Measurements from ENCODE around the gene PIEZO2.

PIEZO2 gene

GRCh38 chr18:11024928-11025669 lies 124.3 kb downstream of the PIEZO2 start:
- DNase-seq, result no peak

- DNase-seq, result no peak
Measured at GRCh38 chr18:11021477-11021876, 127.9 kb downstream of the PIEZO2 start.

DNA sequence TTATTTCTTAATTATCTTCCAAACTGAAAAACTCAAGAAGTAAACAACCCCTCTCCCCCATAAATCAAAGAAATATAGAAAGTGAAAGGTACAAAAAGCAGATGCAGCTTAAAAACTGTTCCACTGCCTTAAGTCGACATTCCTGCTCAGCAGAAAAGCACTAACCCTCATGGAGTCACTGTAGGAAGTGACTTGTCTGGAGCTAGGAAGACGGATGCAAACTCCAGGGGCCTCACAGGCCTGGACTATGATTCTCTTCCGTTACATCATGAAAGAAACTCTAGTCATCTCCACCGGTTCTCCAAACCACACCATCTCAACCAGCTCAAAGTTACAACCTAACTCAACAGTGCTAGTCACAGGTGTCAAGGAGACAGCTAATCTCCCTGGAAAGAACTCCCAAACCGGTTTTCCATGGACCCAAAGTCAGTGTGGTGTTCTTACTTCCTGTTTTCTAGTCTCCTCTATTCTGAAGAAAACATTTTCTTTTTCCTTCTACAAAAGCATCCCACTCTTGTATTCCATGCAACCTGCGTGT lies 128.4 kb downstream of the PIEZO2 start:
- DNase-seq, result no peak

DNA sequence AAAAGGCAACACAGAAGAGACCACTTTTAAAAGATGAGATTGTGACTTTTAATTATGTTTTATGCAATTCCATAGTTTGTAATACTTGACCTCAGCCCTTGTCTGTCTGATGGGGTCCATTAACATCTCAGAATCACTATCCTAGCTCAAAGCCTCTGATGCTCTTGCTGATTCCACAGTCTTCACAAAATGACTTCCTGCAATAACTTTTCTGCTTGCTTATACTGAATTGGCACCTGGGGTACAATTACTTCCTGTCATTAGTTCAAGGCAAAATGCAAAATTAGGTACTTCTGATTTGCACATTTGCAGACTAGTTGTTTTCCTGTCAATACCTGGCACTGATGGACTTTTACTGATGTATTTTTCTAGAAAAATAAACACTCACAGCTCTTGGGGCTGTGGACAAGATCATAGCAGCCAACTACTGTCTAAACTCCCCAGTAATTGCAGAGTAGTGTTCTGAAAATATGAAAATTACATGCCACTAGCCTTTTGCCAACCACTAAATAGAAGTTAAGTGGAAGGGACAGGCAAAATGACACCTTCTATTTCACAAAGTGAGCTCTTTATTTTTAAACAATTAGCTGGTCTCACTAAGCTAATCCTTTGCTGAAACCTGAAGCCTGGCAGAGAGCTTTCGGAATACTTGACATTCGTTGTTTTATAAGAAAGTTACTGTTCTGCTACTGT lies 129.1 kb downstream of the PIEZO2 start:
- no peak for DNase-seq

- DNase-seq, result no peak
Measured at GRCh38 chr18:11019295-11020105, 129.9 kb downstream of the PIEZO2 start.

DNA sequence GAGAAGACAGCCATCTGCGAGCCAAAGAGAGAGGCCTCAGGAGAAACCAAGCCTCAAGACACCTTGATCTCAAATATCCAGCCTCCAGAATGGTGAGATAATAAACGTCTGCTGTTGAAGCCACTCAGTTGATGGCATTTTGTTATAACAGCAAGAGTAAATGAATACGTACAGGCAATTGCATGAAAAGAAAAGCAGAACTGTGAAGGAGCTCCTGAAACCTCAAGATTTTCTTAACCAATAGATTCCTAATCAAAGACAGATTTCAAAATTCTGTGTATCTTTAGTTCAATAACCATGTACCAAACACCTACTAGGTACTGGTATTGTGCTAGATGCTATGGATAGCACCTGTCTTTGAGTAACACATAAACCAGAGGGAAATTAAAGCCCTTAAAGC lies 139.5 kb downstream of the PIEZO2 start:
- DNase-seq, result no peak

- no peak for DNase-seq
Measured at GRCh38 chr18:11009147-11009546, 140.2 kb downstream of the PIEZO2 start.

DNA sequence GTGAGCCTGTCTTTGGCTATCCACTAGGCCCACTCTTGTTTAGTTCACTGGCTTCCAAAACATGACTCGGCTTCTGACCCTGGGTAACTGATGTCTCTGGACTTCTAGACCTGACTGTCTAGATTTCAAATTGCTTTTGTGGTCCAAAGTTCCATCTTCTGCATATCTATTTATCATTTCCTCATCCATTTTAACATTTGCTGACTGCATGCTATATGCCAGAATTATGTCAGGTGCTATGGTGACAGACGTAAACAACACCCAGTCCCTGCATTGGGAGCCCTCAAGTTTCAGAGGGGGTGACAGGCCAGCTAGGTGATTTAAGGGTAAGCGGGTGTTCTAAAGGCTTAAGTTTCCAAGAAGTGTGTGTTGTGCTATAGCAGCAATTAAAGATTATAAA lies 140.9 kb downstream of the PIEZO2 start:
- no peak for DNase-seq

DNA sequence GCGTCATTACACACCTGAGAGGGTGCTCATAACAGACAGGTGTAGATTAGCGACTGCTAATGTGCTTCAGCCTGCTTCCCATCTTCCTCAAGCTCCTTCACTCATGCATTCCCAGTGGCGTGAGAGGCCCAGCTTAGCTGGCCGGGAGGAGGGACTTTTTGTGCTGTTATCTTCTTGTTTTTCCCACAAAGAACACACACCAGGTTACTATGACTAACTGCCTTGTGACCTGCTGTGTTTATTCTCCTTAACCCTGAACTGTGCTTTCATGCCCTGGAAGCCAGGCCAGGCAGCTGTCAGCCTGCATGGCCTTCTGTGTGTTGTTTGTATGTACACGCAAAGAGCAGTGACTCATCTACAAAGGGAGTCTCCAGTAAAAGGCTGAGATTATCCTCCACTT lies 143.8 kb downstream of the PIEZO2 start:
- no peak for DNase-seq

DNA sequence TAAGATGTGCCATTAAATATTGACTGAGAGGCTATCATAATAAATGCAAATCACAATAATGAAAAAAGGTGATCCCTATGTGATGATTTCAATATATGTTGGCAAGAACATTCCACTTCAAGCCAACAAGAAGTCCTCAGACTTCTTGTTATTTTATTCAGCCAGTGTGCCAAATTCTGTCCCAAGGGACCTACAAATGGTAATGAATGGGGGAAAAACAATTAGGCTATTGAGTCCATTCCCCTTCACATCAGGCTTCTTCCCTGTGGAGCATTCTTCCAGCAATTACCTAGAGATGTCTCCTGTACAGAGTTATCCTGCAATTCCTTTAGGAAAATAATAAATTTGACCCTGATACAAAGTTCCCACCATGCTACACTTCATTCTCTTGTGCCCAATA lies 144.4 kb downstream of the PIEZO2 start:
- no peak for DNase-seq

GRCh38 chr18:11004294-11004693 lies 145.1 kb downstream of the PIEZO2 start:
- no peak for DNase-seq

DNA sequence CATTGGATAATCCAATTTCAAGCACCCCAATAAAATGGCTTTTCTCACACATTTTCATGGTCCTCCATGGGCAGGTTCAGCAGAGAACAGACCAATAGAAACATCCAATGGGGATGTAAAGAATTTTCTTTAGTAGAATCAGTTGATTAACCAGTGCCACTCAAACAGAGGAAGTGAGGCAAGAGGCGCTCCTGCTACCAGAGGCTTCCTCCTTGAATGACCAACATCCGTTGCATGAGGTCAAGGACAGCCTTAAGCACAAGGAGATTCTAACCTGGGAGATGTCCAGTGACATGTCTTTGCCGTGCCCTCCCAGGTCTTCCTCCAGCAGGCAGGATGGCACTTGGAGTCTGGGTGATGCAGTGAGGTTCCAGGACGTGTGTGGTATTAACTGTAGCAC lies 146.6 kb downstream of the PIEZO2 start:
- no peak for DNase-seq

DNA sequence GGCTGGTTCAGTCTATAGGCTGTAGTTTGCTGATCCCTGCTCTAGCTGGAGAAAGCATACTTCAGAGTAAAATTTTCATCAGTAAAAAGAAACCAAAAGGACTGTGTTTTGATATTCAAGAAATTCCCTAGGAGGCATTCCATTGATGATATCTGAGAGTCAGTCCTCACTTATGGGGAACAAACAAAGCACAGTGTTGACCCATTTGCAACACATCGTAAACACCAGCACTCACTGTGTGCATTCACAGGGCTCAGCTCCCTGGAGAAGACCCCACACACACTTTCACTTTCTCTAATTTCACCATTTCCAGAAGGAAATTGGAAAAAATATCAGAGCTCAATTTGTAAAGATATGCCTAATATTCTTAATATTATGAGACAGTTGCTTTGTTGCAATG lies 147.1 kb downstream of the PIEZO2 start:
- DNase-seq, result no peak

GRCh38 chr18:11000071-11000470 lies 149.3 kb downstream of the PIEZO2 start:
- no peak for DNase-seq

- DNase-seq, result no peak
Measured at GRCh38 chr18:10997885-10998284, 151.5 kb downstream of the PIEZO2 start.

- no peak for DNase-seq
Measured at GRCh38 chr18:10995550-10995949, 153.8 kb downstream of the PIEZO2 start.

GRCh38 chr18:10989486-10989885 lies 159.9 kb downstream of the PIEZO2 start:
- DNase-seq, result no peak

- no peak for DNase-seq
Measured at GRCh38 chr18:10985689-10986088, 163.7 kb downstream of the PIEZO2 start.

GRCh38 chr18:10979411-10979810 lies 170.0 kb downstream of the PIEZO2 start:
- no peak for DNase-seq

DNA sequence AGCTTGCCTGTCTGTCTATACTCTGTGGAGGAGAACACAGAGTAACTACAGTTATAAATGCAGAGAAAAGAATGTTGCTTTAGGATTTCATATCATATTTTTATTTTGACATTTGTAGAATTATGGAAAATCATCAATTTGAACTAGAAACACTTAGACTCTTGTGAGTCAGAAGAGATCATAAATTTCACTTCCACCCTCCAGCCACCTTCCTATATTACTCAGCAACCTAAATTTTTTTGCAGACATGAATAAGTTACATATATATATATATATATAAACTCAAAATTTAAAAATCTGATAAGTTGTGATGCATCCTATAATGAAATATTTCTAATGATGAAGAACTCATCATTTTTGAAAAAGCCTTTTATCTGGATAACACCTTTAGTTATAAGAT lies 172.3 kb downstream of the PIEZO2 start:
- no peak for DNase-seq

DNA sequence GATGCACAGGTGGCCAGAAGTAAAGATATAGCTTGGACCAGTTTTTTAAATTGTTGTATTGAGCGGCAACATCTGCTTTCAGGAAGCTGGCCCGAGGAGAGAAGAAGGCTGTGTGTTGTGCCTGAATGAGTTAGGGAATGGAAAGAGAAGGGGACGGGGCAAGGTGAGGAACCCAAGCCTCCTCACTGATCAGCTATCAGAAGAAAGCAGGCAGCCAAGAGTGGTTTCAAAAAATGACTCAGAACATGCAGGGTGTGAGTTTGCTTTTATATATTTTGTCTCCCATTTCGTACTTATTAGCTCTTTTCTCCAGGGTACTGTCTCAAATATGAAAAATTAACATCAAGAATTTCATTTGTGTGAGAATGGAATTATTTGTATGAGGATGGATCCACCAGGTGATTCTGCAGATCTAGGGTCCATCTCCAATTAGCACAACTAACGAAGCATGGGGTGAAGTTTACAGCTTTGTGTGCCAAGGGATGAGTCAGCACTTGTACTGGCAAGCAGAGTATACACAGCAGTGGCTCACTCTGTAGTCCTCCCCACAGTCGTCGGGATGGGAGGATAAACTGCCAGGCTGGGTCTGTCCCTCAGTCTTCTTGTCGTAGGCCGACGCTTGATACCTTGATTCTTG lies 175.7 kb downstream of the PIEZO2 start:
- no peak for DNase-seq

GRCh38 chr18:10971717-10972116 lies 177.7 kb downstream of the PIEZO2 start:
- no peak for DNase-seq

DNA sequence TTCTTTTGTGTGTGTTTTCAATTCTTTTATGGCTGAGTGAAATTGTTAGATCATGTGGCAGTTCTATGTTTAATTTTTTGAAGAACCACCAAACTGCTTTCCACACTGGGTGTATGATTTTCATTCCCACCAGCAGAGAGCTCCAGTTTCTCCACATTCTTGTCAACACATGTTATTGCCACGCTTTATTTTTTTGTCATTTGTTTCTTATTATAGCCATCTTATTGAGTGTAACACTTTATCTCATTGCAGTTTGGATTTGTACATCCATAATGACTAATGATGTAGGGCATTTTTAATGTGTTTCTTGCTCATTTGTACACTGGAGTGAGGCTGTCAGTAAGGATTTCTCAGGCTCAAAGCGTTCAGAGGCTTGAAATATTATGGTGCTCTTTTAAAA lies 184.2 kb downstream of the PIEZO2 start:
- no peak for DNase-seq
